Measurements from ENCODE around the gene GNB5. TPM values are rescaled to one million over a fixed set of nuclear protein-coding genes. Genes with fewer than 3 reads are reported as not detected.
"Not testable (repeated sequence)": the region's sequence is repeated elsewhere in the genome, so short reads cannot be mapped to it uniquely, and the experiment has no call there.

Gene GNB5
- total RNA-seq, 2 experiments from 2014 or later, result 11.8 to 19.6 TPM

DNA sequence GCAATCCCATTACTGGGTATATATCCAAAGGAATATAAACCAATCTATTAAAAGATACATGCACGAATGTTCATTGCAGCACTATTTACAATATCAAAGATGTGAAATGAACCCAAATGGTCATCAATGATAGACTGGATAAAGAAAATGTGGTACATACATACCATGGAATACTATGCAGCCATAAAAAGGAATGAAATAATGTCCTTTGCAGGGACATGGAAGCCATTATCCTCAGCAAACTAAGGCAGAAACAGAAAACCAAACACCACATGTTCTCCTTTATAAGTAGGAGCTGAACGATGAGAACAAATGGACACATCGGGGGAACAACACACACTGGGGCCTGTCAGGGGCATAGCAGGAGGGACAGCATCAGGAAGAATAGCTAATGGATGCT, 21.0 kb downstream of the GNB5 start:
- CTCF ChIA-PET, result interaction anchor here (1.4 to 2.2 kb wide), 4 partner anchors 9 to 57 kb away, joined by 3 to 9 read pairs (median 6); no protein-coding TSS in a partner anchor
- H3K27ac Mint-ChIP-seq, ATAC-seq: not testable (repeated sequence)

DNA sequence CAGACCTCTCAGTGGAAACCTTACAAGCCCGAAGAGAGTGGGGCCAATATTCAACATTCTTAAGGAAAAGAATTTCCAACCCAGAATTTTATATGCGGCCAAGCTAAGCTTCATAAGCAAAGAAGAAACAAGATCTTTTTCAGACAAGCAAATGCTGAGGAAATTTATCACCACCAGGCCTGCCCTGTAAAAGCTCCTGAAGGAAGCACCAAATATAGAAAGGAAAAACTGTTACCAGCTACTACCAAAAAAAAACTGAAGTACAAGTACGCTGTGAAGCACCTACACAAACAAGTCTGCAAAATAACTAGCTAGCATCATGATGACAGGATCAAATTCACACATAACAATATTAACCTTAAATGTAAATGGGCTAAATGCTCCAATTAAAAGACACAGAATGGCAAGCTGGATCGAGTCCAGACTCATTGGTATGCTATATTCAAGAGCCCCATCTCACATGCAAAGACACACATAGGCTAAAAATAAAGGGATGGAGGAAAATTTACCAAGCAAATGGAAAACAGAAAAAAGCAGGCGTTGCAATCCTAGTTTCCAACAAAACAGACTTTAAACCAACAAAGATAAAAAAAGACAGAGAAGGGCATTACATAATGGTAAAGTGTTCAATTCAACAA, 25.6 kb downstream of the GNB5 start:
- POLR2A ChIA-PET; H3K9me3 Mint-ChIP-seq (ENCODE audit: low read depth); H3K4me3 Mint-ChIP-seq; DNase-seq; intact Hi-C loops (cut with DNase I, micrococcal nuclease); H3K27me3 Mint-ChIP-seq; ATAC-seq: not testable (repeated sequence)
- CTCF ChIA-PET, result interaction anchor here (0.7 to 1.2 kb wide), 11 partner anchors 11 to 198 kb away, joined by 3 to 5 read pairs (median 3); no protein-coding TSS in a partner anchor
- Mint-ChIP-seq H3K4me1 (peaks cover 26% of the 10 kb centered on the region), H3K36me3 (ENCODE audit: low read depth) (peaks cover 10% of the 10 kb centered on the region), H3K27ac (peak overlapping the region; percentile 26)

More for the DNA sequence above, 21.0 kb downstream of the GNB5 start:
- H3K4me3 Mint-ChIP-seq; H3K36me3 Mint-ChIP-seq (ENCODE audit: low read depth); POLR2A ChIA-PET; H3K9me3 Mint-ChIP-seq (ENCODE audit: low read depth); DNase-seq; intact Hi-C loops (cut with DNase I, micrococcal nuclease); H3K27me3 Mint-ChIP-seq: not testable (repeated sequence)
- H3K4me1 Mint-ChIP-seq, result peaks cover 27% of the 10 kb centered on the region

DNA sequence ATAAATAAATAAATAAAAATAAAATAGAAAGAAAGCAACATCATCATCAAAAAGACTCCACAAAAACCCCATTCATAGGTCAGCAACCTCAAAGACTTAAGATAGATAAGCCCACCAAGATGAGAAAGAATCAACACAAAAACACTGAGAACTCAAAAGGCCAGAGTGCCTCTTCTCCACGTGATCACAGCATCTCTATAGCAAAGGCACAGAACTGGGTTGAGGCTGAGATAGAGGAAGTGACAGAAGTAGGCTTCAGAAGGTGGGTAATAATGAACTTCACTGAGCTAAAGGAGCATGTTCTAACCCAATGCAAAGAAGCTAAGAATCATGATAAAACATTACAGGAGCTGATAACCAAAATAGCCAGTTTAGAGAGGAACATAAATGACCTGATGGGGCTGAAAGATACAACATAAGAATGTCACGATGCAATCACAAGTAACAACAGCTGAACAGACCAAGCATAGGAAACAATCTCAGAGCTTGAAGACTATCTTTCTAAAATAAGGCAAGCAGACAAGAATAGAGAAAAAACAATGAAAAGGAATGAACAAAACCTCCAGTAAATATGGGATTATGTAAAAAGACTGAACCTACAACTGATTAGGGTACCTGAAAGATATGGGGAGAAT, 26.4 kb downstream of the GNB5 start:
- intact Hi-C loops (cut with DNase I, micrococcal nuclease), result no loop called here
- no peaks in the 10 kb centered on the region for H3K9me3 Mint-ChIP-seq (ENCODE audit: low read depth)
- peaks cover 22% of the 10 kb centered on the region for H3K4me1 Mint-ChIP-seq
- CTCF ChIA-PET, result interaction anchor here (0.6 to 1.3 kb wide), 11 partner anchors 12 to 222 kb away, joined by 3 to 5 read pairs (median 3); no protein-coding TSS in a partner anchor
- H3K27me3 Mint-ChIP-seq, result no peaks in the 10 kb centered on the region
- POLR2A ChIA-PET, result interaction anchor here (0.7 kb wide), 1 partner anchor 88 kb away, joined by 5 read pairs; no protein-coding TSS in a partner anchor
- H3K4me3 Mint-ChIP-seq, result no peak overlapping the region
- ATAC-seq (peak; percentile 49), DNase-seq (no peak)
- H3K36me3 Mint-ChIP-seq (ENCODE audit: low read depth), result peaks cover 10% of the 10 kb centered on the region
- peak overlapping the region; percentile 77 for H3K27ac Mint-ChIP-seq

GRCh38 chr15:52163321-52164190, 27.6 kb downstream of the GNB5 start:
- DNase-seq (peak; percentile 36), ATAC-seq (peak; percentile 49)
- CTCF ChIA-PET, result interaction anchor here (0.6 to 2.2 kb wide), 7 partner anchors 8 to 64 kb away, joined by 3 to 10 read pairs (median 4); no protein-coding TSS in a partner anchor
- H3K27me3 Mint-ChIP-seq, result no peaks in the 10 kb centered on the region
- H3K9me3 Mint-ChIP-seq (ENCODE audit: low read depth), result no peaks in the 10 kb centered on the region
- H3K36me3 Mint-ChIP-seq (ENCODE audit: low read depth), result peaks cover 10% of the 10 kb centered on the region
- intact Hi-C loops (cut with DNase I, micrococcal nuclease), result loop anchor here in 1 of 2 experiments (2.0 kb wide), 1 partner anchor 45 kb away; no protein-coding TSS in a partner anchor
- POLR2A ChIA-PET, result interaction anchor here (0.7 kb wide), 1 partner anchor 86 kb away, joined by 5 read pairs; no protein-coding TSS in a partner anchor
- H3K27ac Mint-ChIP-seq, result no peak overlapping the region
- H3K4me1 Mint-ChIP-seq, result peaks cover 22% of the 10 kb centered on the region
- no peak overlapping the region for H3K4me3 Mint-ChIP-seq

GRCh38 chr15:52162876-52163275, 28.3 kb downstream of the GNB5 start:
- H3K4me3 Mint-ChIP-seq, result no peak overlapping the region
- H3K4me1 Mint-ChIP-seq, result peaks cover 22% of the 10 kb centered on the region
- ChIA-PET CTCF (interaction anchor here (0.6 to 2.2 kb wide), 6 partner anchors 8 to 65 kb away, joined by 3 to 10 read pairs (median 4); no protein-coding TSS in a partner anchor), POLR2A (no interaction called here)
- H3K36me3 Mint-ChIP-seq (ENCODE audit: low read depth), result peaks cover 10% of the 10 kb centered on the region
- DNase-seq (no peak), ATAC-seq (no peak)
- H3K27me3 Mint-ChIP-seq, result no peaks in the 10 kb centered on the region
- no peaks in the 10 kb centered on the region for H3K9me3 Mint-ChIP-seq (ENCODE audit: low read depth)
- H3K27ac Mint-ChIP-seq, result no peak overlapping the region
- intact Hi-C loops (cut with DNase I, micrococcal nuclease), result loop anchor here in 1 of 2 experiments (2.0 kb wide), 1 partner anchor 46 kb away; no protein-coding TSS in a partner anchor

GRCh38 chr15:52162260-52162659, 28.9 kb downstream of the GNB5 start:
- no peaks in the 10 kb centered on the region for H3K27me3 Mint-ChIP-seq
- H3K36me3 Mint-ChIP-seq (ENCODE audit: low read depth), result peaks cover 10% of the 10 kb centered on the region
- ATAC-seq (no peak), DNase-seq (no peak)
- CTCF ChIA-PET, result interaction anchor here (0.8 to 2.2 kb wide), 3 partner anchors 9 to 969 kb away, joined by 3 to 10 read pairs (median 4); no protein-coding TSS in a partner anchor
- no peak overlapping the region for H3K27ac Mint-ChIP-seq
- H3K4me3 Mint-ChIP-seq, result no peak overlapping the region
- H3K4me1 Mint-ChIP-seq, result peaks cover 22% of the 10 kb centered on the region
- no peaks in the 10 kb centered on the region for H3K9me3 Mint-ChIP-seq (ENCODE audit: low read depth)
- intact Hi-C loops (cut with DNase I, micrococcal nuclease), result loop anchor here in 1 of 2 experiments (2.0 kb wide), 1 partner anchor 47 kb away; no protein-coding TSS in a partner anchor
- POLR2A ChIA-PET, result no interaction called here

GRCh38 chr15:52161406-52161966, 29.7 kb downstream of the GNB5 start:
- DNase-seq (no peak), ATAC-seq (no peak)
- Mint-ChIP-seq H3K4me3 (no peak overlapping the region), H3K27me3 (no peaks in the 10 kb centered on the region), H3K27ac (no peak overlapping the region), H3K9me3 (ENCODE audit: low read depth) (no peaks in the 10 kb centered on the region), H3K4me1 (peaks cover 20% of the 10 kb centered on the region), H3K36me3 (ENCODE audit: low read depth) (peaks cover 10% of the 10 kb centered on the region)
- intact Hi-C loops (cut with DNase I, micrococcal nuclease), result no loop called here
- POLR2A ChIA-PET, result no interaction called here
- CTCF ChIA-PET, result no interaction called here

DNA sequence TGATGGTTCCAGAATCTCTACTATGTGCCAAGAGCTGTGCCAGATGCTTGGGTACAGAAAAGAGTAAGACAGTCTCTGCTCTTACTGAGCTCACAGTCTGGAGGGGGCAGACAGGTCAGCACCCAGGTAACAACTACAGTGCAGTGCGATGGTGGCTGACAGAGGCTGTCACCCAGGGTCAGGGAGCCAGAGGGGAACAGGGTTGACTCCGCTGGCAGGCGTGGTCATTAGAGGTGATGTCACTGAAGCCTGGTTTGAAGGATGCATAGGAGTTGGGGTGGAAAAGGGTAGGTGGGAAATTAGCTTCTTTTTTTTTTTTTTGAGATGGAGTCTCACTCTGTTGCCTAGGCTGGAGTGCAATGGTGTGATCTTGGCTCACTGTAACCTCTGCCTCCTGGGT, 31.5 kb downstream of the GNB5 start:
- peaks cover 2% of the 10 kb centered on the region for H3K4me1 Mint-ChIP-seq
- H3K27me3 Mint-ChIP-seq, result no peaks in the 10 kb centered on the region
- no peak for ATAC-seq
- no peaks in the 10 kb centered on the region for H3K9me3 Mint-ChIP-seq (ENCODE audit: low read depth)
- ChIA-PET CTCF (interaction anchor here (0.6 to 1.5 kb wide), 4 partner anchors 11 to 81 kb away, joined by 3 to 5 read pairs (median 4); no protein-coding TSS in a partner anchor), POLR2A (no interaction called here)
- H3K36me3 Mint-ChIP-seq (ENCODE audit: low read depth), result peaks cover 10% of the 10 kb centered on the region
- intact Hi-C loops (cut with DNase I, micrococcal nuclease), result no loop called here
- H3K27ac Mint-ChIP-seq, result no peak overlapping the region
- DNase-seq, result no peak
- H3K4me3 Mint-ChIP-seq, result no peak overlapping the region

- H3K9me3 Mint-ChIP-seq (ENCODE audit: low read depth), result no peaks in the 10 kb centered on the region
- no peaks in the 10 kb centered on the region for H3K4me1 Mint-ChIP-seq
- H3K36me3 Mint-ChIP-seq (ENCODE audit: low read depth), result peaks cover 8% of the 10 kb centered on the region
- POLR2A ChIA-PET, result interaction anchor here (0.6 kb wide), 2 partner anchors 72 to 218 kb away, joined by 4 to 7 read pairs; no protein-coding TSS in a partner anchor
- DNase-seq (no peak), ATAC-seq (no peak)
- no peak overlapping the region for H3K27ac Mint-ChIP-seq
- H3K27me3 Mint-ChIP-seq, result no peaks in the 10 kb centered on the region
- intact Hi-C loops (cut with DNase I, micrococcal nuclease), result no loop called here
- CTCF ChIA-PET, result interaction anchor here (1.0 to 1.3 kb wide), 2 partner anchors 20 to 35 kb away, joined by 3 read pairs; no protein-coding TSS in a partner anchor
- no peak overlapping the region for H3K4me3 Mint-ChIP-seq
Observed at GRCh38 chr15:52158084-52158765, 33.0 kb downstream of the GNB5 start.

- H3K27me3 Mint-ChIP-seq, result no peaks in the 10 kb centered on the region
- H3K27ac Mint-ChIP-seq, result no peak overlapping the region
- intact Hi-C loops (cut with DNase I, micrococcal nuclease), result no loop called here
- no peak for ATAC-seq
- no peak overlapping the region for H3K4me3 Mint-ChIP-seq
- H3K36me3 Mint-ChIP-seq (ENCODE audit: low read depth), result peaks cover 2% of the 10 kb centered on the region
- H3K9me3 Mint-ChIP-seq (ENCODE audit: low read depth), result no peaks in the 10 kb centered on the region
- CTCF ChIA-PET, result interaction anchor here (0.7 to 1.5 kb wide), 2 partner anchors 17 to 69 kb away, joined by 3 read pairs; no protein-coding TSS in a partner anchor
- POLR2A ChIA-PET, result no interaction called here
- no peak for DNase-seq
- no peaks in the 10 kb centered on the region for H3K4me1 Mint-ChIP-seq
Observed at GRCh38 chr15:52155878-52156277, 35.3 kb downstream of the GNB5 start.

All from activated CD4-positive, alpha-beta T cell treated with anti-CD3 and anti-CD28 coated beads for 36 hours (primary cell).